ENCODE results near the gene DNAJC6. TPM values are rescaled to one million over a fixed set of nuclear protein-coding genes. Genes with fewer than 3 reads are reported as not detected.

DNAJC6 gene
- total RNA-seq, 1 experiment from 2014 or later: 3.1 TPM

GRCh38 chr1:65458730-65459396, 149.5 kb downstream of the DNAJC6 start:
- H3K27ac Mint-ChIP-seq (ENCODE audit: unreplicated experiment): no peak overlapping the region
- no peaks in the 10 kb centered on the region for H3K9me3 Mint-ChIP-seq (ENCODE audit: low read depth, unreplicated experiment)
- CTCF ChIA-PET: interaction anchor here (0.6 to 1.5 kb wide), 10 partner anchors 9 to 779 kb away, joined by 3 to 13 read pairs (median 4); partner anchors contain the start of genes DNAJC6, LEPR and LEPROT
- H3K36me3 Mint-ChIP-seq (ENCODE audit: insufficient read depth, unreplicated experiment): no peaks in the 10 kb centered on the region
- H3K27me3 Mint-ChIP-seq (ENCODE audit: unreplicated experiment): no peaks in the 10 kb centered on the region
- intact Hi-C loops (cut with micrococcal nuclease; ENCODE audit: unreplicated experiment): loop anchor here (2.0 kb wide), 1 partner anchor 222 kb away; no protein-coding TSS in a partner anchor
- no peak for TF ChIP-seq CTCF (IDR thresholded peaks at IDR 0.05; ENCODE audit: unreplicated experiment)
- no TSS peak for BruUV-seq (replicated peaks)
- H3K4me3 Mint-ChIP-seq (ENCODE audit: low read depth, unreplicated experiment): no peak overlapping the region
- H3K4me1 Mint-ChIP-seq (ENCODE audit: low read depth, unreplicated experiment): peaks cover 7% of the 10 kb centered on the region
- no peak for DNase-seq

- Mint-ChIP-seq H3K9me3 (ENCODE audit: low read depth, unreplicated experiment) (no peaks in the 10 kb centered on the region), H3K36me3 (ENCODE audit: insufficient read depth, unreplicated experiment) (no peaks in the 10 kb centered on the region), H3K4me3 (ENCODE audit: low read depth, unreplicated experiment) (no peak overlapping the region), H3K27ac (ENCODE audit: unreplicated experiment) (no peak overlapping the region), H3K4me1 (ENCODE audit: low read depth, unreplicated experiment) (peaks cover 7% of the 10 kb centered on the region), H3K27me3 (ENCODE audit: unreplicated experiment) (no peaks in the 10 kb centered on the region)
- no TSS peak for BruUV-seq (replicated peaks)
- CTCF ChIA-PET: interaction anchor here (0.6 to 1.5 kb wide), 10 partner anchors 8 to 780 kb away, joined by 3 to 13 read pairs (median 4); partner anchors contain the start of genes DNAJC6, LEPR and LEPROT
- peak; percentile 9 for DNase-seq
- TF ChIP-seq CTCF (IDR thresholded peaks at IDR 0.05; ENCODE audit: unreplicated experiment): no peak
- intact Hi-C loops (cut with micrococcal nuclease; ENCODE audit: unreplicated experiment): loop anchor here (2.0 kb wide), 1 partner anchor 223 kb away; no protein-coding TSS in a partner anchor
Observed at GRCh38 chr1:65459397-65459768, 150.0 kb downstream of the DNAJC6 start.

Other genes starting within 250 kb of the DNAJC6 start
- gene AK4, start 161.3 kb upstream of the DNAJC6 start, total RNA-seq (2022): 39.6 and 49.9 TPM in 2 replicates
- gene LEPR, start 111.1 kb downstream of the DNAJC6 start, total RNA-seq (2022): 2.1 and 3.5 TPM in 2 replicates
- gene LEPROT, start 111.1 kb downstream of the DNAJC6 start, total RNA-seq (2022): 68.7 and 70.8 TPM in 2 replicates

Data from Calu3 (cell line).